ENCODE measurements around the gene C1orf159.

DNA sequence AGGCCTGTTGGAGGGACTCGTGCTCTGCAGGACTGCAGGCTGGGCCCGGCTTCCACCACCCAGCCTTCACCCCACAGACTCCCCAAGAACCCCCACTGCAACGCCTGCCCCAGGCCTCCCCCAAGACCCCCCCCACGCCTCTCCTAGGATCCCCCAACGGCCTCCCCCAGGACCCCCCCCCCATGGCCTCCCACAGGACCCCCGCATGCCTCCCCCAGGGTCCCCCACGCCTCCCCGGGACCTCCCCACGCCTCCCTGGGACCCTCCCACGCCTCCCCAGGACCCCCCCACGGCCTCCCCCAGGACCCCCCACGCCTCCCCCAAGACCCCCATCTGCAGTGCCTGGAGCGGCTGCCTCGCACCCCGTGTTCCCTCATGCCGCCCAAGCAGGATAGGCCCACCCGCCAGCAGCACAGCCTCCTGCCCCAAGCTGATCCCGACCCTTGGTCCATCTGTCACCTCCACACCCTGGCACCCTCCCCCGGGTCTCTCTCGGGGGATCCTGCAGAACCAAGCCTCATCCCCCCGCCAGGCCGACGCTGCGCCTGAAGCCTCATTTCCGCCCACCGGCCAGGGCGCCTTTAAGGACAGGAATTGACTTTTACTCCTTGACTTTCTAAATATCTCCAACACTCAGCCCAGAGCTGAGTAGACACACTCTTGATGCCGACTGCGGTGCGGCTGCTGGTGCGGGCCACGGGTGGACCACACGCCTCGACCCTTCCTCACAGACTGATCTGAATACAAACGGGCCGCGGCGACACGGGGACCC, 27.7 kb downstream of the C1orf159 start:
- TF ChIP-seq POLR2AphosphoS5 (IDR thresholded peaks at IDR 0.05; ENCODE audit: borderline replicate concordance, low read depth, low read length): no peak
- TF ChIP-seq EZH2 (IDR thresholded peaks at IDR 0.05): no peak
- TF ChIP-seq FOXP2 (optimal IDR thresholded peaks at IDR 0.05; ENCODE audit: control extremely low read depth, extremely low read length, insufficient read depth): no peak
